Activated CD4-positive, alpha-beta T cell treated with anti-CD3 and anti-CD28 coated beads, Interleukin-2, amount 50 U/mL, for 24 hours (primary cell): ENCODE results near the gene WFDC5.
"Not testable (repeated sequence)": the region's sequence is repeated elsewhere in the genome, so short reads cannot be mapped to it uniquely, and the experiment has no call there.

ENCODE experiments used
- DNase-seq, 2 donors: peaks; one replicate each; pipeline ENCODE4 v3.0.0-alpha.2; 2020; ENCODE audit warnings: low read depth in 1 of 2, low spot score in 1 of 2

WFDC5 gene, protein sequence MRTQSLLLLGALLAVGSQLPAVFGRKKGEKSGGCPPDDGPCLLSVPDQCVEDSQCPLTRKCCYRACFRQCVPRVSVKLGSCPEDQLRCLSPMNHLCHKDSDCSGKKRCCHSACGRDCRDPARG

DNA sequence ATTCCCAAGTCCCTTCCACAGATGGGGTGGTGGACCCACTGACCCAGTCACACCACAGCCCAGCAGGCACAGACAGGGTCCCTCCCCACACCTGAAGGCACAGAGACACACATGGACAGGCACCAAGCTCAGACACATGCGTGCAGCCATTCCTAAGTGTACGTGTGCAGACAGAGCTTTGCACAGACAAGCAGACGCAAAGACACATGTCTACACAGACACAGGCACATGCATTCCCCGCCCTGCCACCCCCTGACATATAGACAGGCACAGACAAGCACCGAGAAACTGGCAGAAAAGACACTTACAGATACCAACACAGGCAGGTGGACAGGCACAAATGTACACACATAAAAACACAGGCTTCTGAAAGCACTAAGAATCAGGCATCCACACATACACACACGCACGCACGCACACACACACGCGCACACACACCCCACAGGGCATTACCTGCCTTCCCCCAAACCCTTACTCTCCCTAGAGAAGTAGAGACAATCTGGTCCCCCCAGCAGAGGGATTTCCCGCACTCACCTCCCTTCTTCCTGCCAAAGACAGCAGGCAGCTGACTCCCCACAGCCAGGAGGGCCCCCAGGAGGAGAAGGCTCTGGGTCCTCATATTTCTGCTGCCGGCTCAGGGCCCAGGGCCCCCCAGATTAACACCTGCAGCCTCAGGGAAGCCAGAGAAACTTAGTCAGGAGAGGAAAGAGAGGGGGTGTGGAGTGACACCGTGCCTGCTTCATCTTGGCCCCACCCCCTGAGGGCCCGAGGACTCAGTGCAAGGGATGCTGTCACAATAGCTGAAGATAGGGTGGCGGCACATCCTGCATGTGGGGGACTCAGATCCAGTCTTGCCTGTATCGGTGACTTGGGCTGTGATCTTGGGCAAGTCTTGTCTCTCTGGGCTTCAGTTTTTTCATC is at the start of gene WFDC5:
Gene WFDC5, minus strand, starts transcription at position 710 of the 921 bp plus-strand sequence. Its CDS starts 91 bp downstream, at position 619.
- DNase-seq = no peak

DNA sequence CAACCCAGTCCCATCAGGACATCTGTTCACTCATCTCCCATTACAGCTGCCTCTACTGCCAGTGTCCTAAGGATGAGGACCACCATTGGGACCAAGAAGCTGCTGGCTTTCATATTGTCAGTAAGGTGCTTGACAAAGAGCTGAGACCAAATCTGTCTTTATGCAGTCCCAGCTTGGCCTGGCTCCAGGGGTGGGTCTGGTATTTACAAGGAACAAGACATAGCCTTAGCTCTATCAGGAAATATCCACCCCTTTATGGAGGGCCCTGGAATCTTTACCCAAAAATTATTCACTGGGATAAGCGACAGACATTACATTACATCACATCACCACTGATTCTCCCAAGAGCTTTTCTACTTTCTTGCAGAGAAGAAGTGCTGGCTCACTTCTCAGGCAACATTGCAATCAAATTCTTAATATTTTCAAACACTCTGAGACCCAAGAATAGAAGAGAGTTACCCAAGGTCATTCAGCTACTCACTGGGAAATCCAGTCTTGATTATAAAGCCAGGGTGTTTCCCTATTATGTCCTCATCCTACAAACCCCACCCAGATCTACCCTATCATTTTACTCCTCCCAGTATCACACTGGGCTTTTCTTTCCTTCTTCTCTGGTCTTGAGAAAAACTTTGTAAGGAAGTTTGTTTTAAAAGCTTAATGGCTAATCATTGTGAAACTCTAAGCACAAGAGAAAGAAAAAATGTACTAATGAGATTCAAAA is 48.3 kb upstream of the WFDC5 start:
- no peak for DNase-seq

DNA sequence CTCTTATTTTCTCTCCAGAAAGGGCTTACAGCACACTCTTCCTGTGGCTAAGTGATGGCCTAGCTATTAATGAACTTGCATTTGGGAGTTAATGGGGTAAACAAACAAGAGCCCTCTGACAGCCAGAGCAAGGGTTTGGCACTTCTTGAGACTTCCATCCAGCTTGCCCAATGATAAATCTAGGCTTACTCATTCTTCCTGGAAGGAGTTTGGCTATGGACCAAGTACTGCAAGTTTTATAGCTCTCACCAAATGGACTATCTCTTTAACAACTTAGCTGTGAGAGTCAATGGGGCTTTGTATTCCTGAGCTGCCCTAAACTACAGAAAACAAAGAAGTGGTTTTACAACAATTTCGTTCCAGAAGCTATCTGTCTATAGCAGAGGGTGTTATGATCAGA is 43.0 kb upstream of the WFDC5 start:
- no peak for DNase-seq

- no peak for DNase-seq
These were observed 41.7 kb upstream of the WFDC5 start for GRCh38 chr20:45156713-45157112.

GRCh38 chr20:45154794-45155193 is 39.8 kb upstream of the WFDC5 start:
- not testable (repeated sequence) for DNase-seq

DNA sequence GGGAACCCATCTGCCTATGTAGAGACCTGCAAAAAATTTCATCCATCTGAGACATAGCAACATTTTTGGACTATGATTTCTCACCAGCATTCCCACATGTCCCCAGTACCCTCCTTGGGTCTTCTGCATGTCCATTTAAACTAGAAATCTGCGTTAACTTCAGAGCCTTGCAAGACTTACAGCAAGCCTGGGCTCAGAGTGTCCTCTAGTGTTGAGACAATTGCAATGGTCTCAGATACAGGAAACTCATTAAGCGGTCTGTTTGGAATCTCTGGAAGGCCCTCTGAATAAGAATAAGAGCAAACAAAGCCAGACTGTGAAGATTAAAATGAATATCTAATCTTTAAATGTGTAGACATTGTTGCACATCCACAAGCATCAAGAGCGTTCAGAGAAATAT is 39.2 kb upstream of the WFDC5 start:
- no peak for DNase-seq

DNA sequence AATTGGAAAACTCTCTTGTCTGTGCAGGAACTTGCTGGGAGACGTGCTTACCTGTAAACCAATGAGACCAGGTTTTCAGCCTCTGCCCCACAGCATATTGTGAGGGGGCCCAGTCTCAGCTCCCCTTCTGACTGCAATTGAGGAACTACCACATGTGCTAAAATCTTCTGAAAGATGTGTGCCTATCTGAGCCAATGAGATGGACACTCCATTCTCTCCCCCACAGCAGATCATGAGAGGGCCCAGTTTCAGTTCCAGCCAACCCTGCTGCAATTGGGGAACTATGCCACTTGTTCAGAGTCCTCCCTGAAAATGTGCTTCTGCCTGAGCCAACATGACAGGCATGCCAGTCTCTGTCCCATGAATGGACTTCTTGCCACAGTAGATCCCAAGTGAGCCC is 38.8 kb upstream of the WFDC5 start:
- no peak for DNase-seq

GRCh38 chr20:45153147-45153546 is 38.2 kb upstream of the WFDC5 start:
- no peak for DNase-seq

GRCh38 chr20:45152405-45152804 is 37.4 kb upstream of the WFDC5 start:
- DNase-seq = no peak

GRCh38 chr20:45149062-45149461 is 34.1 kb upstream of the WFDC5 start:
- no peak for DNase-seq

GRCh38 chr20:45140836-45141235 is 25.9 kb upstream of the WFDC5 start:
- DNase-seq = no peak

DNA sequence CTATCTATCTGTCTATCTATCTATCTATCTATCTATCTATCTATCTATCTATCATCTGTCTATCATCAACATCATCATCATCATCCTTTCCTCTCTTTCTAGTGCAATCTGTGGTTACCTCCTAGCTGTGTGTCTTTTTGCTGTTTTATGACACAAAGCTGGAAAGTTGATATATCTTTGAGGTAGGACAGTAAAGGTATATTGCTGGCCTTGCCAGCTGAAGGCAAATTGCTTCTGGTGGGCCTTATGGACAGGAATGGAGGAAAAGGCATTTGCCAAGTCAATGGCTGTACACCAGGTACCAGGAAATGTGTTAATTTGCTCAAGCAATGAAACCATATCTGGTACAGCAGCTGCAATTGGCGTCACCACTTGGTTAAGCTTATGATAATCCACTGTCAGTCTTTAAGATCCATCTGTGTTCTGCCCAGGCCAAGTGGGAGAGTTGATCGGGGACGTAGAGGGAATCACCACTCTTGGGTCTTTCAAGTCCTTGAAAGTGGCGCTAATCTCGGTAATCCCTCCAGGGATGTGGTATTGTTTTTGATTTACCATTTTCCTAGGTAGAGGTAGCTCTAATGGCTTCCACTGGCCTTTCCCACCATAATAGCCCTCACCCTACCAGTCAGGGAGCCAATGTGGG is 24.9 kb upstream of the WFDC5 start:
- DNase-seq = not testable (repeated sequence)

DNA sequence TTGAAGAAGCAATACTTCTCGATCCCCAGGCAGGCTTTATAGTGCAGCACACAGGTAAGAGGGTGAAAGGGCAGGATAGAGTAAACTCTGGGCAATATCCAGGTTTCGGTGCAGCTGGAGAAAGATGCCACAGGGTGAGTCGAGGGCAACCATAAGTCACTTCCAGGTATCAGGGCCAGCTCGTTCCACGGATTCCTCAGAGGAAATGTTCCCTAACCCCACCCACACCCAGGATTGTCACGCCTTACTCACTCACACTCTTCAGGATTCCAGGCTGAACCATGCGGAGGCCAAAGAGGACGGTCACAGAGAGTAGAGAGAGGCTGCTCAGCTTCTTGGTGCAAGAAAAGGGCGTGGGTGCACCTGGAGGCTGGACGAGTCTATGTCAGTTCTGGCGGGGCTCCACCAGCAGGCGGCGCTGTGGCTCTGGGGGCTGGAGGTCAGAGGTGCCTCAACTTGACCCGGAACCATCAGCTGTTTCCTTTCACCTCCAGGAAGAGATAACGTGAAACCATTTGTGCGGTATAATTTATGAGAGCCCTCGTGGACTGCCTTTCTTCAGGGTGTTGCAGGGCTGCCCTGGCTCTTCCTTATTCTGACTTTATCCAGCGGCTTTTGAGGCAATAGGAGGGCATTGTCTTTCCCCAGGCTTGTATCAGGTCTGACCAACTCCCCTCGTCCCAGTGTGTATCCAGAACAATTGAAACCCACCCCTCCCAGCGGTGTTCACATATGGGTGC is 23.8 kb upstream of the WFDC5 start:
- DNase-seq = peak; percentile 25 to 29

DNA sequence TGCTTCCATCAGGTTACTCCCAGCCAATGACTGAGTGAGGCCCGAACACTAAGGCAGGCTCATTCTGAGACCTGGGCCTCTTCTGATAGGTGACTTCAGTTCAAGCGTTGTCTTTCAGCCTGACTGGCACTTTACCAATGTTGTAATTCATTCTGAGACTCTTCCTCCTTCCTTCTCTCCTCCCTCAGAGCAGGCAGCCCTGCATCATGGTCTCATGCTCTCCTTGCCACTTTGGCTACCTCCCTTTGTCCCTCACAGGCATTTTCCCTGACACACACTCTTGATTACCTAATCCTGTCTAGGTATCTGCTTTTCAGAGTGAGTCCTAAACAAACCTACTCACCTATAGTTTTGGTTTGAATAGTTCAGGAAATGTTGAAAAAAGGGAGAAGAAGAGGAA is 21.9 kb upstream of the WFDC5 start:
- DNase-seq = no peak

GRCh38 chr20:45128099-45128498 is 13.1 kb upstream of the WFDC5 start:
- no peak for DNase-seq

GRCh38 chr20:45124365-45124764 is 9.4 kb upstream of the WFDC5 start, which contains the start of gene WFDC12:
Gene WFDC12 (minus strand): TSS chr20:45124465. CDS start chr20:45124447, 18 bp downstream.
- DNase-seq = no peak

GRCh38 chr20:45121388-45121787 is 6.4 kb upstream of the WFDC5 start:
- no peak for DNase-seq

DNA sequence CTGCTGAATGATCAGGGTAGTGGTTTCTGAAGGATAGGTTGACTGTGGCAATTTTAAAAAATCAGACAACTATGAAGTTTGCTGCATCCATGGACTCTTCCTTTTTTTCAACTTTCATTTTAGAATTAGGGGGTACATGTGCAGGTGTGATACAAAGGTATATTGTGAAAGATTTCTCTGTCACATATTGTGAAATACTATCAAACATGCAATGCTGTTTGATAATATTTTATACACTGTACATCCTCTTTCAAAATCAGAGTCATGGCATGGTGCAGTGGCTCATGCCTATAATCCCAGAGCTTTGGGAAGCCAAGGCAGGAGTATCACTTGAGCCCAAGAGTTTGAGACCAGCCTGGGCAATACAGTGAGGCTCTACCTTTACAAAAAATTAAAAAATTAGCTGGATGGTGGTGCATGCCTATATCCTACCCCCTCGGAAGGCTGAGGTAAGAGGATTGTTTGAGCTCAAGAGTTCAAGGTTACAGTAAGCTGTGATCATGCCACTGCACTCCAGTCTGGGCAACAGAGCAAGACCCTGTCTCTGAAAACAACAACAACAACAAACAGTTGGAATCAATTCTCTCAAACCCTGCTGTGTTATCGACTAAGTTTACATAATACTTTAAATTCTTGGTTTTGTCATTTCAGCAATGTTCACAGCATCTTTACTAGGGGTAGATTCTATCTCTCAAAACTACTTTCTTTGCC is 4.7 kb upstream of the WFDC5 start:
- no peak for DNase-seq

DNA sequence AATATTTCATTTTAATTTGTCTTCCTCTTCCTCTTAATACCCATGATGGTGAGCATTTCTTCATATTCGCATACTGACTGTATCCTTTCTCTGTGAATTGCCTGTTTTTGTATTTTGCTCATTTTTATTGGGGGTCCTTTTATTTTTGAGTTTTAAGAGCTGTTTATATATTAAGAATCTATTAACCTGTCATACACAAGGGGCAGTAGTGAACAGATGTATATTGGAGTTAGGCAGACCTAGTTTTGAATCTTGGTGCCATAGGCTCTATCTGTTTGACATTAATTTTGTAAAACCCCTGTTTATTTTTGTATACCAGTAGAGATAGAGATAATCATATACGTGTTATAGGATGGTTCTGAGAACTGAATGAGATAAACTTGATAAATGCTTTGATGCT is 3.1 kb upstream of the WFDC5 start:
- DNase-seq = no peak

DNA sequence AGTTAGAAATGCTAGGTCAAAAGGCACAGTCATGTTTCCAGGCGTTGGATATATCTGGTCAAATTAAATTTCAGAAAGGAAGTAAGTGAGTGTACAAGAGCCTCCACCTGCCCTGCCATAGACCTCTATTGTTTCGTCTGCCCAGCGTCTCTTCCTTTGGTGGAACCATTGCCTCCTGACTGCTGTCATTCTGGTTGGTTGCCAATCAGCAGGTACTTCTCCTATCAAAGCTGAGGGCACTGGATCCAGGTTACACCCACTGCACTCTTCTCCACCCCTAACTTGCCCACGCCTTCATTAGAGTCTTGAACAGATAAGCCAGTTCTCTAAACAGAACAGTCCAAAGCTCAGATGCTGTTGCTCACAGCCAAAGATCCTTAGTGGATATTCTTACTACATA is 2.6 kb upstream of the WFDC5 start:
- DNase-seq = no peak
